Loucy (cell line): Measurements from ENCODE around the gene CEP112.

ENCODE experiments used
- EZH2phosphoT487 ChIP-seq: fragments of 200-600 bp; IDR thresholded peaks from 2 replicates; pipeline ENCODE4 v1.6.1; 2018; ENCODE audit warnings: antibody characterized with exemption, mild to moderate bottlenecking, moderate library complexity, borderline replicate concordance
- TF ChIP-seq, protein P1 (sequence below): fragments of 200-600 bp; sonication (generic); conservative IDR thresholded peaks from 2 replicates; pipeline ENCODE4 v1.5.1; 2014; ENCODE audit warnings: mild to moderate bottlenecking, antibody characterized with exemption, low read length

DNA sequence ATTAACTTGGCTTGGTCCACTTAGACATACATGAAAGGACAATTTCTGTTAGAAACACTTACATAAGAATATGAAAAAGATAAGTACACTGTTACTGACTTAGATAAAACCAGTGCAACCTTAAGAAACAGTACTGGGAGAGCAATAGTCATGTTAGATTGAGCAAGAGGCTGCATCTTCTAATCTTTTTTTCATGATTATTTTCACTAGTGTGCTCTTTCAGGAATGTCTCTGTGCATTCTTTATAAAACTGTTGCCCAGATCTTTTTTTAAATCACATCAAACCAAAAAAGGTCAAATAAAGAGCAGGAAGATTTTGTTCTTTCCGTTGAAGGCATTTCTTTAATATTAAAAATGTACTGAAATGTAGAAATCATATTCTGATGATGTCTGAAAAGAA is 529.7 kb downstream of the CEP112 start:
- TF ChIP-seq, protein P1, sequence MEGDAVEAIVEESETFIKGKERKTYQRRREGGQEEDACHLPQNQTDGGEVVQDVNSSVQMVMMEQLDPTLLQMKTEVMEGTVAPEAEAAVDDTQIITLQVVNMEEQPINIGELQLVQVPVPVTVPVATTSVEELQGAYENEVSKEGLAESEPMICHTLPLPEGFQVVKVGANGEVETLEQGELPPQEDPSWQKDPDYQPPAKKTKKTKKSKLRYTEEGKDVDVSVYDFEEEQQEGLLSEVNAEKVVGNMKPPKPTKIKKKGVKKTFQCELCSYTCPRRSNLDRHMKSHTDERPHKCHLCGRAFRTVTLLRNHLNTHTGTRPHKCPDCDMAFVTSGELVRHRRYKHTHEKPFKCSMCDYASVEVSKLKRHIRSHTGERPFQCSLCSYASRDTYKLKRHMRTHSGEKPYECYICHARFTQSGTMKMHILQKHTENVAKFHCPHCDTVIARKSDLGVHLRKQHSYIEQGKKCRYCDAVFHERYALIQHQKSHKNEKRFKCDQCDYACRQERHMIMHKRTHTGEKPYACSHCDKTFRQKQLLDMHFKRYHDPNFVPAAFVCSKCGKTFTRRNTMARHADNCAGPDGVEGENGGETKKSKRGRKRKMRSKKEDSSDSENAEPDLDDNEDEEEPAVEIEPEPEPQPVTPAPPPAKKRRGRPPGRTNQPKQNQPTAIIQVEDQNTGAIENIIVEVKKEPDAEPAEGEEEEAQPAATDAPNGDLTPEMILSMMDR = no peak
- TF ChIP-seq EZH2phosphoT487 = no peak
